ENCODE measurements around the gene SMG7. TPM values are rescaled to one million over a fixed set of nuclear protein-coding genes. Genes with fewer than 3 reads are reported as not detected.
"Not testable (repeated sequence)": the region's sequence is repeated elsewhere in the genome, so short reads cannot be mapped to it uniquely, and the experiment has no call there.

The SMG7 gene, protein sequence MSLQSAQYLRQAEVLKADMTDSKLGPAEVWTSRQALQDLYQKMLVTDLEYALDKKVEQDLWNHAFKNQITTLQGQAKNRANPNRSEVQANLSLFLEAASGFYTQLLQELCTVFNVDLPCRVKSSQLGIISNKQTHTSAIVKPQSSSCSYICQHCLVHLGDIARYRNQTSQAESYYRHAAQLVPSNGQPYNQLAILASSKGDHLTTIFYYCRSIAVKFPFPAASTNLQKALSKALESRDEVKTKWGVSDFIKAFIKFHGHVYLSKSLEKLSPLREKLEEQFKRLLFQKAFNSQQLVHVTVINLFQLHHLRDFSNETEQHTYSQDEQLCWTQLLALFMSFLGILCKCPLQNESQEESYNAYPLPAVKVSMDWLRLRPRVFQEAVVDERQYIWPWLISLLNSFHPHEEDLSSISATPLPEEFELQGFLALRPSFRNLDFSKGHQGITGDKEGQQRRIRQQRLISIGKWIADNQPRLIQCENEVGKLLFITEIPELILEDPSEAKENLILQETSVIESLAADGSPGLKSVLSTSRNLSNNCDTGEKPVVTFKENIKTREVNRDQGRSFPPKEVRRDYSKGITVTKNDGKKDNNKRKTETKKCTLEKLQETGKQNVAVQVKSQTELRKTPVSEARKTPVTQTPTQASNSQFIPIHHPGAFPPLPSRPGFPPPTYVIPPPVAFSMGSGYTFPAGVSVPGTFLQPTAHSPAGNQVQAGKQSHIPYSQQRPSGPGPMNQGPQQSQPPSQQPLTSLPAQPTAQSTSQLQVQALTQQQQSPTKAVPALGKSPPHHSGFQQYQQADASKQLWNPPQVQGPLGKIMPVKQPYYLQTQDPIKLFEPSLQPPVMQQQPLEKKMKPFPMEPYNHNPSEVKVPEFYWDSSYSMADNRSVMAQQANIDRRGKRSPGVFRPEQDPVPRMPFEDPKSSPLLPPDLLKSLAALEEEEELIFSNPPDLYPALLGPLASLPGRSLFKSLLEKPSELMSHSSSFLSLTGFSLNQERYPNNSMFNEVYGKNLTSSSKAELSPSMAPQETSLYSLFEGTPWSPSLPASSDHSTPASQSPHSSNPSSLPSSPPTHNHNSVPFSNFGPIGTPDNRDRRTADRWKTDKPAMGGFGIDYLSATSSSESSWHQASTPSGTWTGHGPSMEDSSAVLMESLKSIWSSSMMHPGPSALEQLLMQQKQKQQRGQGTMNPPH
- 10 to 100 TPM; 68.0 to 84.8 (median 80.4) TPM for polyA plus RNA-seq (ENCODE audit: insufficient read length in 3 of 3)
- long read RNA-seq, donor 1, partial matches to known transcripts, result 26 of 26 reads
- long read RNA-seq, donor 1, other reads (novel, unspliced or antisense), result 0 of 26 reads
- long read RNA-seq, donor 2, full-length matches to known transcripts, result 2 of 8 reads
- long read RNA-seq, donor 2, partial matches to known transcripts, result 6 of 8 reads
- long read RNA-seq, donor 2, other reads (novel, unspliced or antisense), result 0 of 8 reads
- long read RNA-seq, donor 3, partial matches to known transcripts, result 6 of 6 reads
- long read RNA-seq, donor 3, other reads (novel, unspliced or antisense), result 0 of 6 reads
- long read RNA-seq, donor 4, partial matches to known transcripts, result 28 of 29 reads
- long read RNA-seq, donor 4, other reads (novel, unspliced or antisense), result 0 of 29 reads
- long read RNA-seq, donor 5, result 0 reads
- long read RNA-seq, donor 6, partial matches to known transcripts, result 10 of 12 reads
- long read RNA-seq, donor 6, other reads (novel, unspliced or antisense), result 0 of 12 reads
- long read RNA-seq, donor 7, partial matches to known transcripts, result 27 of 27 reads
- long read RNA-seq, donor 7, other reads (novel, unspliced or antisense), result 0 of 27 reads
- long read RNA-seq, donor 8, result 0 reads
- long read RNA-seq, donor 9, partial matches to known transcripts, result 12 of 13 reads
- long read RNA-seq, donor 9, other reads (novel, unspliced or antisense), result 0 of 13 reads
- long read RNA-seq, donor 10, partial matches to known transcripts, result 19 of 20 reads
- long read RNA-seq, donor 10, other reads (novel, unspliced or antisense), result 0 of 20 reads
- long read RNA-seq, donor 11, result 0 reads
- long read RNA-seq, donor 12, full-length matches to known transcripts, result 1 of 14 reads
- long read RNA-seq, donor 12, partial matches to known transcripts, result 13 of 14 reads
- long read RNA-seq, donor 12, other reads (novel, unspliced or antisense), result 0 of 14 reads
- long read RNA-seq, donor 13, full-length matches to known transcripts, result 3 of 36 reads
- long read RNA-seq, donor 13, partial matches to known transcripts, result 33 of 36 reads
- long read RNA-seq, donor 13, other reads (novel, unspliced or antisense), result 0 of 36 reads
- long read RNA-seq, donor 14, result 0 reads
- long read RNA-seq, donor 15, full-length matches to known transcripts, result 1 of 13 reads
- long read RNA-seq, donor 15, partial matches to known transcripts, result 12 of 13 reads
- long read RNA-seq, donor 15, other reads (novel, unspliced or antisense), result 0 of 13 reads
- long read RNA-seq, donor 16, partial matches to known transcripts, result 18 of 18 reads
- long read RNA-seq, donor 16, other reads (novel, unspliced or antisense), result 0 of 18 reads

DNA sequence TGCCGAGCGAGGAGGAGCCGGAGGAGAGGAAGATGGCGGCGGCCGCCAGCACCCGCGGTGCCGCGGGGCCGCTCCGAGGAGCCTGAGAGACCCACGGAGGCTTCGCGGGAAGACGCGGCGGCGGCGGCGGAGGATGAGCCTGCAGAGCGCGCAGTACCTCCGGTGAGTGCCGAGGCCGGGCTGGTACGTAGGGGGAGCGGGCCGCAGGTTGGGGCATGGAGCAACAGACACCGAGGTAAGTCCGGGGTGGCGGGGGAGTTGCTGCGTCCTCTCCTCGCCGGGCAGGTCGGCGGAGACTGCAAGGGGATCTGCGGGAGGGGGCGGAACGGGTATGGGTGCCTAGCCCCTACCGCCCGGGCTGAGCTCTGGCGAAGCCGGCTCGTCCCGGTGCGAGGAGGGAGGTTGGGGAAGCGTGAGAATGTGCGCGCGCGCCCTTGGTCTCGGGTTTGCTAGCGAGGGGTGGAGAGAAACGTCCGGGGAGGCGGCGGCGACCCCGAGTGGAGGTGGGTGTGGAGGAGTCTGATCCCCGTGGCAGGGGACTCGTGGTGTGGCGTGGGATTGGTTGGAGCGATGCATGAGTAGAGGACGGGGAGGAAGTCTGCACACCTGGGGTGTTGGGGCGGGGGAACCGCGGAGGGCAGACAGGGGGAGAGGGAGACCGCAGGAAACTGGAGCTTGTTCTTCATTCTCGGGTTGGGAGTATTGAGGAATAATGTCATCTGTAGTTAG, at the start of gene SMG7:
TSS of gene SMG7 (plus strand) at position 12 of the 729 bp plus-strand sequence. CDS start at position 134, 122 bp downstream.
- DNase-seq, result no peak

DNA sequence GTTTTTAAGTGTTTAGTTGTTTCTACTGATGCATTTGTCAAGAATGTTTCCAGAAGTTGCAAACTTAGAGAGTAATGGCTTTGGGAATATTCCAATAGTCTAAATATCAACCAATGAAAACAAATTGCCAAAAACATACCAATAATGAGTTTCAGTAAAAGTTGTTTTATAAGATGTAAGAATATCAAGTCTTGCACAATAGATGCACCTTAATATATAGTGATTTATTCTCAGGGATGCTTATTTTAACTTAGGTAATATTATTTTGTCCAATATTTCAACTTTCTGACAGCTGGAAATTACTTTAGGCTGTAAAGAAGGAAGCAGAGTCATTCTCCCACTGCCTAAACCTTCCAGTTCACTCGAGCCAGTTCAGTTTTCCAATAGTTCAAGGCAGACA, 48.8 kb upstream of the SMG7 start:
- DNase-seq, result no peak

DNA sequence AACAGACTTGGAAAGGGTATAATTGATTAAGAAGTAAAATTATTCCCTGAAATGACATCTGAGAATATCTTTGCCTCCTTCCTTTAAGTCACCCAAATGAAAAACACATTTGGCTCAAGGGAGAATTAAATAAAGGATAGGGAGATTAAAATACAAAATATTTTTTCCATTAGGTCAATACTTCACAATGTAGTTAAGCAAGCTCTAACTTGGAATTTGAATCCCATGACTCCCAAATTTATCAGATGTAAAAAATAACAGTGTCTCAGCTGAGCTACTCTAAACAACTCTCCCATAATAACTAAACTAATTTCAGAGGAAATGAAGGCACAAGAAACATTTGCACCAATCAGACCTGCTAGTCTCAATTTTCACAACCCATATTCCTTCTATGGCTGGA, 47.6 kb upstream of the SMG7 start:
- DNase-seq, result no peak

DNA sequence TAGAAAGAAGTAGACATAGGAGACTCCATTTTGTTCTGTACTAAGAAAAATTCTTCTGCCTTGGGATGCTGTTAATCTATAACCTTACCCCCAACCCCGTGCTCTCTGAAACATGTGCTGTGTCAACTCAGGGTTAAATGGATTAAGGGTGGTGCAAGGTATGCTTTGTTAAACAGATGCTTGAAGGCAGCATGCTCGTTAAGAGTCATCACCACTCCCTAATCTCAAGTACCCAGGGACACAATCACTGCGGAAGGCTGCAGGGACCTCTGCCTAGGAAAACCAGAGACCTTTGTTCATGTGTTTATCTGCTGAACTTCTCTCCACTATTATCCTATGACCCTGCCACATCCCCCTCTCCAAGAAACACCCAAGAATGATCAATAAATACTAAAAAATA, 44.7 kb upstream of the SMG7 start:
- not testable (repeated sequence) for DNase-seq

DNA sequence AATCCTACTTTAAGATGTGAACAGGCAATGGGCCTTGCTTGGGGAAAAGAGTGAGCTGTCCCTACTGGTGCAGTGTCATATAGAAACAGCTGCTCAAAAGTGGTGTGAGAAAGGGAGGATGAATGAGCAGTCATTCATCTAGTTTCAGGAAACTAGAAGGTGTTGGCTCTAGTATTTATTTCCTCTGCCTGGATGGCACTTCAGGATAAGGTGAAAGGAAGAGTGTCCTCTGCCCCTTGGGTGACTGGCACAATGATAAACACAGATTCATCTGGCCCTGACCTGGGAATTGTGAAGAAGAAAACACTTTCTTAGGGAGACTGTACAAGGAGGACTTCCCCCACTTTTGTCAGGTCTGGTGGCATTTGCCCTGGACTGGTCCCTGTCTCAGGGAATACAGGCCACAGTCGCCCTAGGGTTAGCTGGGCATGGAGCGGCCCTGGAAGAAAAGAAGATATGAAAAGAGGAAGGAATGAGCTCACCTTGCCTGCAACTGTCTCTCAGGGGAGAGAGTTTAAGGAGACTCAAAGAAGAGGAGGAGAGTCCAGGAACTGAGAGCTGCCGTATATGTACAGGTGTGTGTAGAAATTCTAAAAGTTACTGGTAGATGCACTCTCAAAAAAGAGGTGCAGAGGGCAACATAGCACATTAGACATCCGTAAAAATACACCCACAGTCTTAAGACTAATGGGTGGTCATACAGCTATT, 40.3 kb upstream of the SMG7 start:
- no peak for DNase-seq

DNA sequence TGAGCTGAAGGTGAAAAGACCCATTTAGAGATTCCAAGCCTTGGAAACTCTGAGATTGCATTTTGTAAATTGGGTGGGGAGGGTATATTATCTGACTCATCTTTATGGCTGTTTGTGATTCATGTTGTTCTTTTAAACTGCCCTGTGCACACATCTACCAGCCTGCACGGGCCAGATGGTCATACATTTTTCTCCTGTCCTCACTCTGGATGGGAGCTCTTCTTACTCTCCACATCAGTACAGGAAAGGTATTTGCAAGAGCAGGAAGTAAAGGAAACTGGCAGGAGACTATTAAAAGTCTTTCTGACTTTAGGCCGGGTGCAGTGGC, 39.8 kb upstream of the SMG7 start:
- no peak for DNase-seq

DNA sequence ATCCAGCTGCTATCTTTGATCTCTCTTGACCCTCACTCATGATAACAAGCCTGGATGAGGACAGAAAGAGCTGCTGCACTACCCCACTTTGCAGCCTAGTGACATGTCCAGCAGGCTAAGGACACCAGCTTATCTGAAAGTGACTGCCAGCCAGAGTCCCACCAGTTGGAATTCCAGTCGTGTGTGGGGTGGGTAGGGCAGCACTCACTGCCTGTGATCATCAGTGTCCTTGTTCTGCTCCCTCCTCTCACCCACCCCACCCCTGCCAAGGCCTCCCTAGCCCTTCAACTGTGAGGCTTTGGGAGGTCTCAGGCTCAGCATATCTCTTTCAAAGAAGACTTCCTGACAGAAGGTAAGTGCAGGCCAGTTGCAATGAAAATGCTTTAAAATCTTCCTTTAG, 38.6 kb upstream of the SMG7 start:
- DNase-seq, result no peak

DNA sequence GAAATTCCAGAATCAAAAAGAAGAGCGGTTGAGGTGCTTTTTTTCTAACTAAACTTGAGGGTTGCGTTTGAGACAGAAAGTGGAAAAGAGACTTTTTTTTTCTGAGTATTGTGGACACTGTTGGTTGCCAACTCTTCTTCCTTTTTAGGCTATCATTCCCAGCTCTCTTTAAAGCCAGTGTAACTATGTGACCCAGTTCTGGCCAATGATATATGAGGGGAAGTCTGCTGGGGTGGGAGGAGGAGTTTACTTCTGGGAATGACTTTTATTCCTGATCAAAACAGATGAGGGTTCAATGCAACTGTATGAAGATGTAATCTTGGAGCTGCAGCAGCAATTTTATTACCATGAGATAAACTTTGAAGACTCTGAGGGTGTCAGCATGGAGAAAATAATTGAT, 36.8 kb upstream of the SMG7 start:
- DNase-seq, result no peak

DNA sequence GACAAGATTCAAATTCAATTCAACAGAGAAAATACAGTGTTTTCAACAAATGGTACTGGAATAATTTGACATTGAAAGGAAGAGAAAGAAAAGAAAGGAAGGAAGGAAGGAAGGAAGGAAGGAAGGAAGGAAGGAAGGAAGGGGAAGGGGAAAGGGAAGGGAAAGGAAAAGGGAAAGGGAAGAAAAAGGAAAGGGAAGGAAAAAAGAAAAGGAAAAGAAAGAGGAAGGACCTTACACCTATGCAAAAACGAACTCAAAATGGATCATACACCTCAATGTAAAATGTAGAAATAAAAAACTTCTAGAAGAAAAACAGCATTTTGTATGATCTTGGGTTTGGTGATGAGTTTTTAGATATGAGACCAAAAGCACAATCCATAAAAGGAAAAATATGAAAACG, 34.2 kb upstream of the SMG7 start:
- no peak for DNase-seq

DNA sequence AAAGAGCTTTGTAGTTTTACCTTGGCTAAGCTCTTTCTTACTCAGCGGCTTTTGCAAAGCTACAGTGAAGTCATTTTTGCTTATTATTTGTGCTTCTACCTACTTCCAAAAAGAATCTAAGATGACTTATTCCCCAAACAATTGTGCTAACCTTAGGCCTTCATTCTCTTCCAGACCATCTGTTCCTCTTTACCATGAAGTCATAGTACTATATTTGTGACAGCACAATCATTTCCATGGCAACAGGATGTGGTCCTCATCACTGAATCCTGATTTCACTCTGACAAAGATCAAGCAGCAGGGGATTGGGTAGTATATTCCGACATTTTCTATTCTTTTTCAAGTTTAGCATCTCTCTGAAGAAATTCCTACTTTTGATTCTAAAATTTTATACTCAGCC, 29.3 kb upstream of the SMG7 start:
- DNase-seq, result no peak

DNA sequence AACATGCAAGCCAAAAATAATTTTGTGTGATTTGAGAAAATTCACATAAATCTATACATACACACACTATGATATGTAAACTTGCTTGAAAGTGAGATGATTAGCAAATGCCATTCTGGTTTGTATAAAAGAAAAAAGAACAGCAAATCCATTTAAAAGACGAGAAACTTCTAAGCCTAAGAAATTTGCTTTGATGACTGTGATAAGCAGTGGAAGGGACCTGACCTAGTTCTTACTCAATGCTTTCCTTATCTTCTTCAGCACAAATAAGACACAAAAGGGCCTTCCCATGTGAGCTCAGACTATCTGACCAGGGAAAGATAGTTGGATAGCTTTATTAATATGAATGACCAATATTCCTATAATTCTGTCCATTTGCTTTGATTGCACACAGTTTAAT, 28.8 kb upstream of the SMG7 start:
- DNase-seq, result no peak

DNA sequence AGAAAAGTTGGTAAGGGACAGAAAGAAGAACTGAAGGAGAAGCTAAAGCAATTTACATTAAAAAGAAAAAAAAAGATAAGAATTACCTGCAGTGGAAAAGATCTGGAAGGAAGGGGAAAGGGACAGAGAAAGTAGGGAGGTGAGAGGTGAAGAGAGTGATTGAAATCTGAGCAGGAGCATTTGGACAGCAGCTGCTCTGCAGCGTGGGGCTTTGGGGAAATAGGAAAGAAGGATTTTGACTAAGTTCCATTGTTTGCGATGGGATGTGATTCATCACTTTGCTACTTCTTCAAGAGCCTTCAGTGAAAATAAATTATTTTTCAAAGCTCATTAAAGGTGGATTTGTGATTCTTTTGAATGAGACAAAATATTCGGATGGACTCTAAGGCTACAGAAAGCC, 28.1 kb upstream of the SMG7 start:
- DNase-seq, result no peak

DNA sequence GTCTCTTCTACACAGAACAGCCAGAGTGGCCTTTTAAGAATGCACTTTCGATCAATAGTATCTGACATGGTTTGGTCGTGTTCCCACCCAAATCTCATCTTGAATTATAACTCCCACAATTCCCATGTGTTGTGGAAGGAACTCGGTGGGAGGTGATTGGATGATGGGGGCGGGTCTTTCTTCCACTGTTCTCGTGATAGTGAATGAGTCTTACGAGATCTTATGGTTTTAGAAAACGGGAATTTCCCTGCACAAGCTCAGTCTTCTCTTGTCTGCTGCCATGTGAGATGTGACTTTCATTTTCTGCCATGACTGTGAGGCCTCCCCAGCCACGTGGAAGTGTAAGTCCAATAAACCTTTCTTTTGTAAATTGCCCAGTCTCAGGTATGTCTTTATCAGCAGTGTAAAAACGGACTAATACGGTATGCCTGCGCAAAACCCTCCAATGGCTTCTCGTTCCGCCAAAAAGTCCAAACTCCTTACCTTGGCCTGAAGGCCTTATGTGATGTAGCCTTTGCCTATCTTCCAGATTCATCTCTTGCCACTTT, 23.0 kb upstream of the SMG7 start:
- DNase-seq, result no peak

DNA sequence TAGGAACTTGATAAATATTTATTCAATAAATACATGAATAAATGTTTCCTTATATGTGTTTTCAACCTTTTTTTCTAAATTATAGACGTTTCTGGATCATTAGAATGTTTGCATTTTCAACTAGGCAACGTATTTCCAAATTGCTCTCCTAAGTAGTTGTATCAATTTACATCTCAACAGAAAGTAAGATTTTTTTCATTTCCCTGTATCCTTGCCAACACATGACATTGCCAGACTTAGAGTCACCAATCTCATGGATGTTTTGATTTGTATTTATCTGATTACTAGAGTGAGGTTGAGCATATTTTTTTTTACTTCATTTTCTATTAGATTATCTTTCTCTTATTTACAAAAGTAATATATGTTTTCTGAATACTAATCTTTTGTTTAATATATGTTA, 22.2 kb upstream of the SMG7 start:
- no peak for DNase-seq

DNA sequence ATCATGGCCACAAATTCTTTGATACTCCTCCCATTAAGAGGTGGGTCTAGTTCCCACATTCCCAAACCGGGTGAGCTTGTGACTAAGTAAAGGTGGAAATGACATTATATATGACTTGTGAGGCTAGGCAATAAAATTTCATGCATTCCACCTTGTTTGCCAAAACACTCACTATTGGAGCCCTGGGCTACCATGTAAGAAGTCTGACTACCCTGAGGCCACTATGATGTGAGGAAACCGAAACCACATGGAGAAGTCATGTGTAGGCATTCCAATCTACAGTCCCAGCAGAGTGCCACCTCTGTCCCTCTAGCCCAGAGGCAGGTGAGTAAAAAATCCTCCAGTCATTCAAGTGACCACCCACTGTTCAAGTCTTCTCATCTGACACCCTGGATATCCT, 17.9 kb upstream of the SMG7 start:
- DNase-seq, result no peak

DNA sequence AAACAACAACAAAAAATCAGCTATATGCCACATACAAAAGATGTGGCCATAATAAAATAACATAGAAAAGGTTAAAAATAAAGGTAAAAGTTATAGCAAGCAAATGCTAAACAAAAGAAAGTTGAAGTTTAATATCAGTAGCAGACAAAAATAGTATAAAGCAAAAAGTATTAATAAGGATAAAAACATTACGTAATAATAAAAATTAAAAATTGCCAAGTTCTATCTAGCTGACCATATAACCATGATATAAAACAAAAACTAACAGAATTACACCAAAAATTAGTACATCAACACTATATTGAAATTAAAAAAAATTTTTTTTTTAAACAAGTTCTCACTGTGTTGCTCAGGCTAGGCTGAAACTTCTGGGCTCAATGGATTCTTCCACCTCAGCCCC, 15.5 kb upstream of the SMG7 start:
- DNase-seq, result no peak

DNA sequence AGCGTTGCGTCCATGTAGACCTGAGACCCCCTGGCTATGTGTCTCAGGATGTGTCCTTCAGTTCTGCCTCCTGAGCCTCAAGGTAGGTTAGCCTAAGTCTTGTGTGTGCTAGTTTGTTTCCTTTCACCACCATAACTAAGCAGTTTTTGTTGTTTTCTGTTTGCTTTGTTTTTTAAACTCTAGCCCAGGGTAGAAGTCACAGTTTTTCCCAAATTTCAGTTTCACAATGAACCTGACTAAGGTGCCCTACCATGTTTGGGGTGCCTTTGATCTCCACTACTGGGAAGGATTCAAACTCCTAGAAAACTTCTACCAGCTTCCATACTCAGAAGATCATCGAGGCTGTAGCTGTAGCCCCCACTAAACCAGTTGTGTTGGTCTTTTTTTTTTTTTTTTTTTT, 14.8 kb upstream of the SMG7 start:
- no peak for DNase-seq

DNA sequence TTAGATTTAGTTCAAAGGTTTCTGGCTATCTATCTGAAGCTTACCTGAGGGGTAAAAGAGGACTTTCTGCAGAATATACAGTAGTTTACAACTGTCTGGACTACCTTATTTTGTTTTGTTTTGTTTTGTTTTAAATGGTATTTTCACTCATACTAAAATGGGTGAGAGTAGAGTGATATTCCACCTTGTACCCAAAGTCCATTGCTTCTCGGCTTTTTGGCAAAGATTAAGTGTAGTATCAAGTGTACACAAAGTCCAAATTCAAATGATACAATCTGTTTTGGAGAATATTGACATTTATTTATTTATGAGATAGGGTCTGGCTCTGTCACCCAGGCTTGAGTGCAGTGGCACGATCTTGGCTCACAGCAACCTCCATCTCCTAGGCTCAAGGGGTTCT, 11.7 kb upstream of the SMG7 start:
- no peak for DNase-seq
